ENCODE data around the gene MARCHF5. TPM values are rescaled to one million over a fixed set of nuclear protein-coding genes. Genes with fewer than 3 reads are reported as not detected.

MARCHF5 gene
- total RNA-seq, 1 experiment from 2014 or later = 66.2 TPM

DNA sequence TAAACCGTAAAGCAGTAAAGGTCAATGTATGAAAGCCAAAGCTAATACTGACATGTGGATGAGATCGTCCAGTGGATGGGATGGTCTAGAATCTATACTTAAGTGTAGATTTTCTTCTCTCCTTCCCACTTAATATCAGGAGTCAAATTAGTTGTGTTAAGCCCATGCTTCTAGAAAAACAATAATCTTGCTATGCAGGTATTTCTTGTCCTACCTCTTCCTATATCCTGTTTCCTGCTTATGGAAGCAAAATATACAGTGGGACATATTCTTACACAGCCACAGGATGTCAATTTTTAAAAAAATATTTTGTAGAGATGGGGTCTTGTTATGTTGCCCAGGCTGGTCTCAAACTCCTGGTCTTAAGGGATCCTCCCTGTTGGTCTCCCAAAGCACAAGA, 27.6 kb upstream of the MARCHF5 start:
- no peaks in the 10 kb centered on the region for H3K4me1 ChIP-seq (ENCODE audit: control insufficient read depth, insufficient read depth, low read length)
- no peaks in the 10 kb centered on the region for H3K9me3 ChIP-seq (ENCODE audit: control insufficient read depth, insufficient read depth, low read depth, low read length)
- H3K27me3 ChIP-seq (ENCODE audit: control insufficient read depth, insufficient read depth, low read length) = no peaks in the 10 kb centered on the region
- H3K36me3 ChIP-seq (ENCODE audit: control insufficient read depth, insufficient read depth, low read length) = no peaks in the 10 kb centered on the region
- BruUV-seq (replicated peaks) = no TSS peak
- H3K4me3 ChIP-seq (ENCODE audit: low read depth in 2 of 2, low read length in 2 of 2) = no peak overlapping the region
- no peak overlapping the region for H3K27ac ChIP-seq (ENCODE audit: low read length)
- TF ChIP-seq, protein P1, sequence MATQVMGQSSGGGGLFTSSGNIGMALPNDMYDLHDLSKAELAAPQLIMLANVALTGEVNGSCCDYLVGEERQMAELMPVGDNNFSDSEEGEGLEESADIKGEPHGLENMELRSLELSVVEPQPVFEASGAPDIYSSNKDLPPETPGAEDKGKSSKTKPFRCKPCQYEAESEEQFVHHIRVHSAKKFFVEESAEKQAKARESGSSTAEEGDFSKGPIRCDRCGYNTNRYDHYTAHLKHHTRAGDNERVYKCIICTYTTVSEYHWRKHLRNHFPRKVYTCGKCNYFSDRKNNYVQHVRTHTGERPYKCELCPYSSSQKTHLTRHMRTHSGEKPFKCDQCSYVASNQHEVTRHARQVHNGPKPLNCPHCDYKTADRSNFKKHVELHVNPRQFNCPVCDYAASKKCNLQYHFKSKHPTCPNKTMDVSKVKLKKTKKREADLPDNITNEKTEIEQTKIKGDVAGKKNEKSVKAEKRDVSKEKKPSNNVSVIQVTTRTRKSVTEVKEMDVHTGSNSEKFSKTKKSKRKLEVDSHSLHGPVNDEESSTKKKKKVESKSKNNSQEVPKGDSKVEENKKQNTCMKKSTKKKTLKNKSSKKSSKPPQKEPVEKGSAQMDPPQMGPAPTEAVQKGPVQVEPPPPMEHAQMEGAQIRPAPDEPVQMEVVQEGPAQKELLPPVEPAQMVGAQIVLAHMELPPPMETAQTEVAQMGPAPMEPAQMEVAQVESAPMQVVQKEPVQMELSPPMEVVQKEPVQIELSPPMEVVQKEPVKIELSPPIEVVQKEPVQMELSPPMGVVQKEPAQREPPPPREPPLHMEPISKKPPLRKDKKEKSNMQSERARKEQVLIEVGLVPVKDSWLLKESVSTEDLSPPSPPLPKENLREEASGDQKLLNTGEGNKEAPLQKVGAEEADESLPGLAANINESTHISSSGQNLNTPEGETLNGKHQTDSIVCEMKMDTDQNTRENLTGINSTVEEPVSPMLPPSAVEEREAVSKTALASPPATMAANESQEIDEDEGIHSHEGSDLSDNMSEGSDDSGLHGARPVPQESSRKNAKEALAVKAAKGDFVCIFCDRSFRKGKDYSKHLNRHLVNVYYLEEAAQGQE (IDR thresholded peaks at IDR 0.05; ENCODE audit: insufficient read depth in 1 of 2, low read depth in 2 of 2, low read length in 1 of 2) = no peak
- no peak for TF ChIP-seq SIN3A (IDR thresholded peaks at IDR 0.05; ENCODE audit: borderline replicate concordance, insufficient read depth, low read depth, low read length)
- TF ChIP-seq POLR2AphosphoS5 (IDR thresholded peaks at IDR 0.05; ENCODE audit: low read depth, low read length) = no peak
- no peak for TF ChIP-seq TCF7L2 (IDR thresholded peaks at IDR 0.05; ENCODE audit: low read depth, low read length)
- TF ChIP-seq, protein P2, sequence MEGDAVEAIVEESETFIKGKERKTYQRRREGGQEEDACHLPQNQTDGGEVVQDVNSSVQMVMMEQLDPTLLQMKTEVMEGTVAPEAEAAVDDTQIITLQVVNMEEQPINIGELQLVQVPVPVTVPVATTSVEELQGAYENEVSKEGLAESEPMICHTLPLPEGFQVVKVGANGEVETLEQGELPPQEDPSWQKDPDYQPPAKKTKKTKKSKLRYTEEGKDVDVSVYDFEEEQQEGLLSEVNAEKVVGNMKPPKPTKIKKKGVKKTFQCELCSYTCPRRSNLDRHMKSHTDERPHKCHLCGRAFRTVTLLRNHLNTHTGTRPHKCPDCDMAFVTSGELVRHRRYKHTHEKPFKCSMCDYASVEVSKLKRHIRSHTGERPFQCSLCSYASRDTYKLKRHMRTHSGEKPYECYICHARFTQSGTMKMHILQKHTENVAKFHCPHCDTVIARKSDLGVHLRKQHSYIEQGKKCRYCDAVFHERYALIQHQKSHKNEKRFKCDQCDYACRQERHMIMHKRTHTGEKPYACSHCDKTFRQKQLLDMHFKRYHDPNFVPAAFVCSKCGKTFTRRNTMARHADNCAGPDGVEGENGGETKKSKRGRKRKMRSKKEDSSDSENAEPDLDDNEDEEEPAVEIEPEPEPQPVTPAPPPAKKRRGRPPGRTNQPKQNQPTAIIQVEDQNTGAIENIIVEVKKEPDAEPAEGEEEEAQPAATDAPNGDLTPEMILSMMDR (IDR thresholded peaks at IDR 0.05) = no peak
- ATAC-seq (no peak), DNase-seq (ENCODE audit: low read depth, low spot score) (no peak)
- intact Hi-C loops (cut with micrococcal nuclease; ENCODE audit: unreplicated experiment) (no loop called here), in situ Hi-C loops (cut with HindIII; ENCODE audit: low pct_unique_long_range_greater_than_20kb, low sequenced_read_pairs) (no loop called here)
- ChIA-PET CTCF (no interaction called here), POLR2A (no interaction called here)

DNA sequence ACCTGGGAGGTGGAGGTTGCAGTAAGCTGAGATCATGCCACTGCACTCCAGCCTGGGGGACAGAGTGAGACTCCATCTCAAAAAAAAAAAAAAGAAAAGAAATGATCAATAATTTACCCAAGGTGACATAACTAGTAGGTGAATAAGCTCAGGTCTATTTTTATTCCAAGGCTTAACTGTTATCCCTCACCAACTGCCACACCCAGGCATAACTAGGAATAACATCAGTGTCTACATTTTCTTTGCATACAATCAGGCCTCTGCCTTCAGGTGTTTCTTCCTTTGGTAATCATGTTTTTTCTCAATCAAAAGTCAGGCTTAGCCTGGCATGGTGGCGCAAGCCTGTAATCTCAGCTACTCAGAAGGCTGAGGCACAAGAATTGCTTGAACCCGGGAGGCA, 26.7 kb upstream of the MARCHF5 start:
- TF ChIP-seq SIN3A (IDR thresholded peaks at IDR 0.05; ENCODE audit: borderline replicate concordance, insufficient read depth, low read depth, low read length) (no peak), POLR2AphosphoS5 (IDR thresholded peaks at IDR 0.05; ENCODE audit: low read depth, low read length) (no peak), TCF7L2 (IDR thresholded peaks at IDR 0.05; ENCODE audit: low read depth, low read length) (no peak)
- TF ChIP-seq, protein P1 (IDR thresholded peaks at IDR 0.05; ENCODE audit: insufficient read depth in 1 of 2, low read depth in 2 of 2, low read length in 1 of 2) = no peak
- BruUV-seq (replicated peaks) = no TSS peak
- Histone ChIP-seq H3K36me3 (ENCODE audit: control insufficient read depth, insufficient read depth, low read length) (no peaks in the 10 kb centered on the region), H3K9me3 (ENCODE audit: control insufficient read depth, insufficient read depth, low read depth, low read length) (no peaks in the 10 kb centered on the region), H3K4me3 (ENCODE audit: low read depth in 2 of 2, low read length in 2 of 2) (no peak overlapping the region), H3K4me1 (ENCODE audit: control insufficient read depth, insufficient read depth, low read length) (no peaks in the 10 kb centered on the region), H3K27ac (ENCODE audit: low read length) (no peak overlapping the region), H3K27me3 (ENCODE audit: control insufficient read depth, insufficient read depth, low read length) (no peaks in the 10 kb centered on the region)
- DNase-seq (ENCODE audit: low read depth, low spot score) (no peak), ATAC-seq (no peak)
- POLR2A ChIA-PET = no interaction called here
- CTCF ChIA-PET = no interaction called here
- in situ Hi-C loops (cut with HindIII; ENCODE audit: low pct_unique_long_range_greater_than_20kb, low sequenced_read_pairs) = no loop called here
- intact Hi-C loops (cut with micrococcal nuclease; ENCODE audit: unreplicated experiment) = no loop called here
